Measurements from ENCODE around the gene ZNF184.

GRCh38 chr6:27512525-27512924 is 39.6 kb upstream of the ZNF184 start:
- TF ChIP-seq POLR2A (IDR thresholded peaks at IDR 0.05; ENCODE audit: borderline replicate concordance, extremely low read depth, insufficient read depth, insufficient read length) (no peak), EZH2 (IDR thresholded peaks at IDR 0.05) (no peak), YY1 (IDR thresholded peaks at IDR 0.05; ENCODE audit: extremely low read depth, insufficient replicate concordance, low read depth, low read length) (no peak), FOSL1 (IDR thresholded peaks at IDR 0.05; ENCODE audit: low read depth) (no peak)

All from HCT116 (cell line).